Measurements from ENCODE around the gene AATF.
"Not testable (repeated sequence)": the region's sequence is repeated elsewhere in the genome, so short reads cannot be mapped to it uniquely, and the experiment has no call there.

Gene AATF

DNA sequence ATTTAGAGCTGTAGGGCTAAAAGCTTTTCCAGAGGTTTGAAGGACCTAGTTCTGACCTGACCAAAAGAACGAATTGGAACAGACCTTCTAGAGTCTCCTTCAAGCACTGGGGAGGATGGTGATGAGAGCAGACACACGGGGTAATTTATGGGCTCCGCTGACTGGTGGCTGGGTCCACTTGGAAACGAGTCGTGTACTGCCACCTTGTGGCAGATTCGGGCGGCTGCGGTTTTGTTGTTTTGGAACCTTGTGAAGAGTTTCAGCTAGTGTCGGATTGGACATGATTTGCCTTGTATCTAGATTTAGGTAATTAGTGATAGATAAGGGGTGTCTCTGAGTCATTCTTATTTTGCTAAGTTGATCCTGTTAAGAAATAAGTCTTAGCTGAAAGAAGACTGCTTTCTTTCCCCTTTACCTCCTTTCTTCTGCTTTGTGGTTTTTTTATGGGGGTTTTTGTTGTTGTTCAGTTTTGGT lies 98.9 kb downstream of the AATF start:
- peak; percentile 93 for DNase-seq (ENCODE audit: low read depth, low spot score)

DNA sequence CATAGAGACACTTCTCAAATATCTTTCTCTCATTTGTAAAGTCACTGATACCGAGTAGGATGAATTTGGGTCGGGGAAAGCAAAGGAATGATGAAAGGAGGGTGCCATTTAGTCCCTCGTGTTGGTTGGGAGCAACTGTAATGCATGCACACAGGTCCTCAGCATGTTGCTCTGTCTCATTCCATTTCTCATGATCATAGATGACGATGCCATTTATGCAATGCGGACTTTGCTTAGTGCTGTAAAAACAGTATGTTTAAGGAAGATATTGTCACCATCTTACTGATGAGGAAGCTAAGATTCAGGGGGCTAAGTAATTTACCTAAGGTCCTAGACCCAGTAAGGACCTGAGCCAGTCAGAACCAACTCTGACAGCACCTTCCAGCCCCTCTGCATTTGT lies 100.1 kb downstream of the AATF start:
- DNase-seq (ENCODE audit: low read depth, low spot score) = no peak

- DNase-seq (ENCODE audit: low read depth, low spot score) = no peak
Observed at GRCh38 chr17:37050920-37051319, 102.2 kb downstream of the AATF start.

DNA sequence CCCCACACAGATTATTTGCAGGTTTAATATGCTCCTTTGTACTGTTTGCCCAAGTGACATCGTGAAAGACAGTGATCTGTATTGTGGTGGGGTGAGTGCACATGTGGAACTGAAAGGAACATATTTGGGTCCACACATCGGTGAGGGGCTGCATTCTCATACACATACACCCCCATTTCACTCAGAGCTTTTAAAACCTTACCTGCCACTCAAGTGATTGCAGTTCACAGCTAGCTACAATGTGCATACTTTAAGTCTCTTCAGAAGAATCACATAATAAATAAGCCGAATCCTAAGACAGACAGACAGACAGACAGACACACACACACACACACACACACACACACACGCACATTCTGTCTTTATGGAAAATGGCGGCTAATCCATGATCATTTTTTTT lies 102.6 kb downstream of the AATF start:
- DNase-seq (ENCODE audit: low read depth, low spot score) = no peak

- DNase-seq (ENCODE audit: low read depth, low spot score) = no peak
Observed at GRCh38 chr17:37051833-37052232, 103.1 kb downstream of the AATF start.

- DNase-seq (ENCODE audit: low read depth, low spot score) = no peak
Observed at GRCh38 chr17:37052450-37052849, 103.7 kb downstream of the AATF start.

DNA sequence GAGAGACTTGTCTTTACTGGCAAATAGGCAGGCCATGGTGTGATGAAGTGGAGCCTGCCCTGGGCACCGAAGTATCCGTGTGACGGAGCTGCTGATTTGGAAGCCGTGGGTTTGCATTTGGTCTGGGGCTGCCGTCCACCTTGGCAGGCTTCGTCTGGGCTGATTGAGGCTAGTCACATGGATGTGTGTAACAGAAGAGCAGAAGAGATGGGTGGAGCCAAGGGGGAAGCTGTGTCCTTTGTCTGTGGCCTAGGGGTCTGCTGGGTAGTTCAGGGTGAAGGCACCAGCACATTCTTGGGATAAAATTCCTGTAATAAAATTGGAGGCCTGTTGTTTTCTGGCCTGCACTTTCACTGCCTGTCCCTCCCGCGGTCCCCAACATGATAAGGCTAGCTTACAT lies 106.1 kb downstream of the AATF start:
- DNase-seq (ENCODE audit: low read depth, low spot score) = peak; percentile 23

GRCh38 chr17:37056622-37057021 lies 107.9 kb downstream of the AATF start:
- DNase-seq (ENCODE audit: low read depth, low spot score) = no peak

DNA sequence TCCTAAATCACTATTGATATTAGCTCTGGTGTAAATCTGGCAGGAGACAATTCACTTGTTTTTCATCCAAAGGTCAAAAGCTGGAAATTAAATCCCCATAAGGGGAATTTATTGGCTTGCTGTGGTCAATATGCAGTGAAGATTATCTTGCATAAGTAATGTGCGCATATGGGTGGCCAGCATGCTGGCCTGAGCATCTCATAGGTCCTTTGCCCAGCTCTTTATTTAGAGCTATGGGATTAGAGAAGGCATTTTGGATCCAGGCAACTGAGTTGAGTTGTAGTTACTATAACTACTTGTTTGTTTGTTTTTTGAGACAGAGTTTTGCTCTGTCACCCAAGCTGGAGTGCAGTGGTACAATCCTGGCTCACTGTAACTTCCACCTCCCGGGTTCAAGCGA lies 110.7 kb downstream of the AATF start:
- no peak for DNase-seq (ENCODE audit: low read depth, low spot score)

DNA sequence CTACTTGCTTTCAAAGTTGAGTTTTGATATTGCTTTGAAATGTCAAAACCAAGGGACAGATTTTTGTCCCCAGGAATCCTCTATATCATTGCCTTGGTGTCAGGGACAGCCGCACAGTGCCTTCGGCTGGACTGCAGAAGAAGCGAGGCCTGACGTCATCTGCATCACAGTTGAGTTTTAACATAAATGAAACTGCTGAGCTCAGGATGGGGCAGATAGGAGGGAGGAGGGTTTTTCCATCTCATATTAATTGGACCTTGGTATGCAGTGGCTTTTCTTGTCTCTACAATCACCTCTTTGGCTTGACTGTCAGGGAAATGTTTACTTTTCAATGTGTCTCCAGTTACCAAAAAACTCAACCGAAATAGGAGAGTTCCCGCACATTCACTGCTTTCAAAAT lies 111.3 kb downstream of the AATF start:
- DNase-seq (ENCODE audit: low read depth, low spot score) = no peak

DNA sequence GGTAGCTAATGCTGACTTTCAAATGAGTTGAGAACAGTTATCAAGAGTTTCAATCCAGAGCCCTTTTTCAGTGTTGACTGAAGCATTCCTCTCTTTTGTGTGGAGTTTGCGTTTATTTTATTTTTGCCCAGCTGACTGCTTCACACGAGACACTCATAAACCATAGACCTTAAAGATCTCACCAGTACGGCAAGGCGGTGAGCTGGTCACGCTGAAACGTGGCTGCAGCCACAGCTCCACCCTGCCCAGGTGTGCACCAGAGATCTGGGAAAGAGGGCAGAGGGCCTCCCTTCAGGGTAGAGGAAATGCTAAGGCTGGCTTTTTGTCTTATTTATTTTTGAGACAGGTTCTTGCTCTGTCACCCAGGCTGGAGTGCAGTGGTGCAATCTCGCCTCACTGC lies 112.2 kb downstream of the AATF start:
- no peak for DNase-seq (ENCODE audit: low read depth, low spot score)

DNA sequence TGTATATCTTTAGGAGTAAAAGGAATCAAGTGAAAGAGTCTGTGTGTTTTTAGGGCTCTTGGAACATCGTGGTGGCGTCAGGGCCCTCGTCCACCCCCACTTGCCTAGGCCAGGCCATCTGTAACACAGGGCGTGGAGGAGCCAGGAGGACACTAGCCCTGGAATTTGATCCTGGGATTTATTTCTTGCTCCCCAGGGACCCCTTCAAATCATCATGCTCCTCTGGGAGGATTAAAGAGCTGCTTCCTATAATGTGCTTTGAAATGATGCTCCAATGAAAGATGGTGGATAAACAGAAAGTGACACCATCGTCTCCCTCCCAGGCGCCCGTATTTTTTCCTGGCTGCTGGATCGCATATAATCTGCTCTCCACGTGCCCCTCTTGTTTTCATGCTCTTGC lies 113.3 kb downstream of the AATF start:
- DNase-seq (ENCODE audit: low read depth, low spot score) = no peak

- no peak for DNase-seq (ENCODE audit: low read depth, low spot score)
Observed at GRCh38 chr17:37064206-37064605, 115.5 kb downstream of the AATF start.

DNA sequence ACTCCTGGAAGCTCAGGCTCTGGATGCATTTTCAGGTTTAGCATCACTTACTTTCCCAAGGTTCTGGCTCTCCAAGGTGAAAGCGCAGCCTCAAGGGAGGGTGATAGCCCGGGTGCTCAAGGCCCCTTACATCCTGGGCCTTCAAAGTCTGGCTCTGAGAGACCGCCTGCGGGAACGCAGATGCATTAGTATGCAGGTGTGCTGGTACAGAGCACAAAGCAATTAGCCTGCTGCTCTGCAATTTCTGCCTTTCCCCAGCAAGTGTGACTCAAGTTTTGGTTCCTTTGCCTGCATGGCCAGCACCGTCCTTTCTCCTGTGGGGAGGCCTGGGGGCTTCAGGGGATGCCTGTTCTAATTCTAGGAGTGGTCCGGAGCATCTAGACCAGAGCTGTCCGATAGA lies 116.2 kb downstream of the AATF start:
- peak; percentile 72 for DNase-seq (ENCODE audit: low read depth, low spot score)

- DNase-seq (ENCODE audit: low read depth, low spot score) = peak; percentile 26
Observed at GRCh38 chr17:37065486-37066321, 117.0 kb downstream of the AATF start.

GRCh38 chr17:37066322-37067255 lies 117.8 kb downstream of the AATF start:
- no peak for DNase-seq (ENCODE audit: low read depth, low spot score)

- peak; percentile 86 for DNase-seq (ENCODE audit: low read depth, low spot score)
Observed at GRCh38 chr17:37067555-37068111, 118.9 kb downstream of the AATF start.

DNA sequence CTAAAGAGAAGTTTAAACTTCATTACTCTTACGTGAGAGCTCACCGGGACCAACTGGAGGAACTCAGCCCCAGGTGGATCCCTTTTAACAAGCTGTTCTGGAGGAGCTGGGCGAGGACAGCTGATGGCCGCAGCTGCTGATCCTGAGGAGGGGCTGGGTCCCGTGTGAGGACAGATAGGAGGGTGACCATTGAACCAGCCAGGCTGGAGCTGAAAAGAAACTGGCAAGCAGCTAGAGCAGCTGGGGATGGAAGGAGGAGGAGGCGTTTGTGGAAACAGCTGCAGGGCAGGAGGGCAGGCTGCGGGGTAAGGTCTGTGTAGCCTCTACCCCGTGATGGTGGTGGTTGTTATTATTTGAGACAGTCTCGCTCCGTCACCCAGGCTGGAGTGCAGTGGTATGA lies 119.5 kb downstream of the AATF start:
- DNase-seq (ENCODE audit: low read depth, low spot score) = no peak

DNA sequence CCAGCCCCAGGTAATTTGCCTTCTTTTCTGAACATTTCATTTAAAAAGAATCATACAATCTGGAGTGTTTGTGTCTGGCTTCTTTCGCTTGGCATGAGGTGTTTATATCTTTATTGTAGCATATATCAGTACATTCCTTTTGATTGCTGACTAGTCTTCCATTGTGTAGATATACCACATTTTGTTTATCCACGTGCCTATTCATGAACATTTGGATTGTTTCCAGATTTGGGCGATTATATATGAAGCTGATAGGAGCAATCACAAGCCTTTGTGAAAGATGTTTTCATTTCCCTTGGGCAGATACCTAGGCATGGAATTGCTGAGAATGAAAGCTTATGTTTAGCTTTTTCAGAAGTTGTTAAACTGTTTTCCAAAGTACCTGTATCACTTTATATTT lies 120.3 kb downstream of the AATF start:
- DNase-seq (ENCODE audit: low read depth, low spot score) = no peak

GRCh38 chr17:37073464-37073863 lies 124.7 kb downstream of the AATF start:
- DNase-seq (ENCODE audit: low read depth, low spot score) = not testable (repeated sequence)

DNA sequence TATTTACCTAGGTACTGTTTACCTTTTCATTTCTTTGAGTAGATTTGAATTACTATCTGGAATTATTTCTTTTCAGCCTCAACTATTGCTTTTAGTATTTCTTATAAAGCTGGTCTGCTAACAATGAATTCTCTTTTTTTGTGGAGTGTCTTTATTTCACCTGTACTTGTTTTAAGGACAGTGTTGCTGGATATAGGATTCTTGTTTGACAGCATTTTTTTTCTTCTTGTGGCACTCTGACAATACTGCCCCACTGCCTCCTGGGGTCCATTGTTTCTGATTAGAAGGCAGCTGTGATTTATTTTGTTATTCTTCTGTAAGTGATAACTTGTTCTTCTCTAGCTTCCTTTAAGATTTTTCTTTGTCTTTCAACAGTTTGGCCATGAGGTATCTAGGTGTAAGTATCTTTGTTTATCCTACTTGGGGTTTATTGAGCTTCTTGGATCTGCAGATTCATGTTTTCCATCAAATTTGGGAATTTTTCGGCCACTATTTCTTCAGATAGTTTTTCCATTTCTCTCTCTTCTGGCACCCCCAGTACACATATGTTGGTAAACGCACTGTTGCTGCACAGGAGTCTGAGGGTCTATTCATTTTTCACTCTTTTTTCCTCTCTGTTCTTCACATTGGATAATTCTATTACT lies 130.4 kb downstream of the AATF start:
- no peak for DNase-seq (ENCODE audit: low read depth, low spot score)

DNA sequence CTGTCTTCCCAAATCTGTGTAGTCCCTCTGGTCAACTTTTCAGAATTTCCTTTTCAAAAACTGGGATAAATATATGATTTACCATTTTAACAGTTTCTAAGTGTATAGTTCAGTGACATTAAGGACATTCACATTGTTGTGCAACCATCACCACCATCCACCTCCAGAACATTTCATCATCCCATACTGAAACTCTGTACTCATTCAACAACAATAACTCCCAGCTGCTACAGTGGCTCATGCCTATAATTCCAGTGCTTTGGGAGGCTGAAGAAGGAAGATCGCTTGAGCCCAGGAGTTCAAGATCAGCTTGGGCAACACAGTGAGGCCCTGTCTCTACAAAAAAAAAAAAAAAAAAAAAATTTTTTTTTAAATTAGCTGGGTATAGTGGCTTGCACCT lies 131.0 kb downstream of the AATF start:
- no peak for DNase-seq (ENCODE audit: low read depth, low spot score)

All from ELF-1 (cell line).